HepG2 (cell line): ENCODE data around the gene SLC34A3. TPM values are rescaled to one million over a fixed set of nuclear protein-coding genes. Genes with fewer than 3 reads are reported as not detected.

Source experiments
- E2F1 ChIP-seq: sonication (generic); formaldehyde crosslinking; IDR thresholded peaks from 2 replicates; pipeline ENCODE4 v1.5.0; 2020; ENCODE audit warnings: missing genetic modification reagents
- EHMT2 ChIP-seq: fragments of 200-600 bp; sonication (generic); IDR thresholded peaks from 2 replicates; pipeline ENCODE4 v1.7.0; 2017; ENCODE audit warnings: antibody characterized with exemption, low read depth, low read length, borderline replicate concordance
- FOXO1 ChIP-seq: sonication (generic); formaldehyde crosslinking; IDR thresholded peaks from 2 replicates; pipeline ENCODE4 v1.4.0; 2020; ENCODE audit warnings: missing genetic modification reagents
- IKZF4 ChIP-seq: sonication (generic); formaldehyde crosslinking; IDR thresholded peaks from 2 replicates; pipeline ENCODE4 v1.5.1; 2020; ENCODE audit warnings: borderline replicate concordance, mild to moderate bottlenecking, low read depth, missing genetic modification reagents; ENCODE audit errors: not compliant biosample characterization
- KLF9 ChIP-seq: IDR thresholded peaks from 2 replicates; pipeline ENCODE4 v1.6.1; 2016; ENCODE audit warnings: low read depth
- MIER3 ChIP-seq: IDR thresholded peaks from 2 replicates; pipeline ENCODE4 v1.6.1; 2016; ENCODE audit warnings: missing compliant biosample characterization, borderline replicate concordance
- NCOA1 ChIP-seq: sonication (generic); formaldehyde crosslinking; IDR thresholded peaks from 2 replicates; pipeline ENCODE4 v1.9.0; 2021; ENCODE audit warnings: missing genetic modification reagents
- NFYC ChIP-seq: IDR thresholded peaks from 2 replicates; pipeline ENCODE4 v1.6.1; 2016; ENCODE audit warnings: missing genetic modification reagents, missing compliant biosample characterization
- PREB ChIP-seq: sonication (generic); formaldehyde crosslinking; IDR thresholded peaks from 2 replicates; pipeline ENCODE4 v1.4.0; 2020; ENCODE audit warnings: missing genetic modification reagents
- RAD21 ChIP-seq: fragments of 450-650 bp; formaldehyde crosslinking; IDR thresholded peaks from 2 replicates; pipeline ENCODE4 v1.5.0; 2020; ENCODE audit warnings: mild to moderate bottlenecking
- RNF2 ChIP-seq: fragments of 450-650 bp; conservative IDR thresholded peaks from 2 replicates; pipeline ENCODE4 v1.6.1; 2016; ENCODE audit warnings: low read depth
- SOX13 ChIP-seq, 3 experiments: fragments of 450-650 bp in 1 of 3; sonication (generic) in 1 of 3; formaldehyde crosslinking in 1 of 3; IDR thresholded peaks in 2 of 3; conservative IDR thresholded peaks in 1 of 3; 2 replicates each; pipeline versions ENCODE4 v1.5.0 to v1.6.1; 2016 to 2020; ENCODE audit warnings: antibody characterized with exemption in 1 of 3, mild to moderate bottlenecking in 1 of 3, missing compliant biosample characterization in 1 of 3, missing genetic modification reagents in 1 of 3, moderate library complexity in 1 of 3
- THAP11 ChIP-seq: IDR thresholded peaks from 2 replicates; pipeline ENCODE4 v1.6.1; 2016; ENCODE audit warnings: missing biosample characterization, missing genetic modification reagents
- THAP7 ChIP-seq: sonication (generic); formaldehyde crosslinking; IDR thresholded peaks from 2 replicates; pipeline ENCODE4 v1.8.1; 2023; ENCODE audit warnings: mild to moderate bottlenecking, missing genetic modification reagents
- ZMYM2 ChIP-seq: sonication (generic); formaldehyde crosslinking; IDR thresholded peaks from 2 replicates; pipeline ENCODE4 v1.8.0; 2022; ENCODE audit warnings: mild to moderate bottlenecking, missing genetic modification reagents
- ZNF274 ChIP-seq: sonication (generic); formaldehyde crosslinking; IDR thresholded peaks from 2 replicates; pipeline ENCODE4 v1.5.1; 2020; ENCODE audit warnings: mild to moderate bottlenecking, missing genetic modification reagents
- ZNF501 ChIP-seq: sonication (generic); formaldehyde crosslinking; IDR thresholded peaks from 2 replicates; pipeline ENCODE4 v1.5.1; 2020; ENCODE audit warnings: mild to moderate bottlenecking, moderate library complexity, missing genetic modification reagents
- ZNF556 ChIP-seq: sonication (generic); formaldehyde crosslinking; IDR thresholded peaks from 2 replicates; pipeline ENCODE4 v1.4.0; 2020; ENCODE audit warnings: mild to moderate bottlenecking, missing genetic modification reagents, borderline replicate concordance
- ZNF607 ChIP-seq: sonication (generic); formaldehyde crosslinking; IDR thresholded peaks from 2 replicates; pipeline ENCODE4 v1.5.1; 2020; ENCODE audit warnings: missing genetic modification reagents, mild to moderate bottlenecking, borderline replicate concordance
- ZNF737 ChIP-seq: sonication (generic); formaldehyde crosslinking; IDR thresholded peaks from 2 replicates; pipeline ENCODE4 v1.5.0; 2020; ENCODE audit warnings: missing genetic modification reagents, mild to moderate bottlenecking, borderline replicate concordance
- ZNF740 ChIP-seq: sonication (generic); formaldehyde crosslinking; IDR thresholded peaks from 2 replicates; pipeline ENCODE4 v1.4.0; 2020; ENCODE audit warnings: missing genetic modification reagents
- ZNF816 ChIP-seq: sonication (generic); formaldehyde crosslinking; IDR thresholded peaks from 2 replicates; pipeline ENCODE4 v1.8.0; 2022; ENCODE audit warnings: missing genetic modification reagents, mild to moderate bottlenecking, borderline replicate concordance
- polyA plus RNA-seq, 8 experiments: library from polyadenylated mRNA; depleted of rRNA in 3 of 8; stranded (reverse) in 7 of 8; unstranded in 1 of 8; fragments of >200 nt; fragmentation: Illumina TruSeq in 4 of 8; extraction: Trizol in 4 of 8; gene quantifications; 2 replicates each; pipeline versions ENCODE4 v1.2.1 to v1.2.3, GENCODE V29; 2011 to 2016; ENCODE audit warnings: low read depth in 4 of 8, missing spikeins in 1 of 8, mixed read lengths in 1 of 8; ENCODE audit not compliant: insufficient read depth in 1 of 8
- total RNA-seq, 5 experiments: library from RNA; depleted of rRNA; stranded (reverse); fragments of >200 nt; fragmentation: Illumina TruSeq; extraction: Trizol; gene quantifications; 2 replicates each; pipeline ENCODE4 v1.2.3, GENCODE V29; 2016; ENCODE audit warnings: low read depth in 1 of 5
- TF ChIP-seq, protein P1 (sequence below): IDR thresholded peaks from 2 replicates; pipeline ENCODE4 v1.6.1; 2012; ENCODE audit warnings: low read length, improper control_type of control experiment

Gene SLC34A3
- total and polyA plus RNA-seq, 2 of the 13 experiments (the other 11 are each of a cell fraction or from before 2014, with no cell fraction given): 0.07 to 1.0 TPM

DNA sequence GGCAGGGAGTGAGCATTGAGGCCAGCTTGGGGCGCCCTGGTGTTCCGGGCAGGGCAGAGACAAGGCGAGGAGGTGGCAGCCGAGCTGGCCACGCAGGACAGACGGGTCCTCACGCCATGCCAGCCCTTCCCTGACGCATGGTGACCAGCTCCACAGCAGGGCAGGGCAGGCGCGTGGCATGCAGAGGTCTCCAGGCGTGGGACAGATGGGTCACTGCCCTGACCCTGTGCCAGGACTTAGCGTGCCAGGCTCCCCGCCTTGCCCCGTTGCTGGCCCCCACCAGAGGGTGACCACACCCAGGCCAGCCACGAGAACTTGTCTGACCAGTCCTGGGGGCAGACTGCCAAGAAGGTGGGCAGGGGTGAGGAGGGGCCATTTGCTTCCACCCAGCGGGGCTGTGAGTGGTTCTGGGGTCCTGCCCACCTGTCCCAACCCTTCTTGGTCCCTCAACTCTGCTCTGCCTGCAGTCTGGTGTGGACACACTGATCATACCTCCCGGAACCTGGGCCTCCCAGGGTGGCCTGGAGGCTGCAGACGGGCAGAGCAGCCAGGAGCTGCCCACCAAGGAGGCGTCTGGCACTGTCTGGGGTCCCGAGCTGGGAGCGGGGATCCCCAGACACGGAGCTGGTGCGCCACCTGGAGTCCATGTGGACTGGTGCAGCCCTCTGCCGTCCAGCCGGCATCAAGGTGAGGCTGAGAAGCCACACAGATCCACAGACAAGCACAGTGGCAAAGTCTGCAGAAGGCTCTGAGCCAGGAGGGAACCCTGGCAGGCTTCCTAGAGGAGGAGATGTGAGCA, 3.4 kb upstream of the SLC34A3 start, which contains the start of gene RNF224 (continued):
- TF ChIP-seq E2F1 (CRISPR knock-in tag): no peak
- no peak for TF ChIP-seq ZNF737
- TF ChIP-seq ZNF556 (CRISPR knock-in tag): no peak
- no peak for TF ChIP-seq EHMT2
- TF ChIP-seq ZMYM2 (CRISPR knock-in tag): no peak
- no peak for TF ChIP-seq PREB (CRISPR knock-in tag)
- peak; percentile 43; the same call in 1 of the 2 replicates for TF ChIP-seq THAP11 (CRISPR knock-in tag)
- TF ChIP-seq NFYC: no peak
- TF ChIP-seq NCOA1: peak; percentile 90
- TF ChIP-seq THAP7 (CRISPR knock-in tag): no peak
- no peak for TF ChIP-seq KLF9 (CRISPR knock-in tag)
- no peak for TF ChIP-seq ZNF607 (CRISPR knock-in tag)
- TF ChIP-seq ZNF501 (CRISPR knock-in tag): no peak
- TF ChIP-seq, protein P1, sequence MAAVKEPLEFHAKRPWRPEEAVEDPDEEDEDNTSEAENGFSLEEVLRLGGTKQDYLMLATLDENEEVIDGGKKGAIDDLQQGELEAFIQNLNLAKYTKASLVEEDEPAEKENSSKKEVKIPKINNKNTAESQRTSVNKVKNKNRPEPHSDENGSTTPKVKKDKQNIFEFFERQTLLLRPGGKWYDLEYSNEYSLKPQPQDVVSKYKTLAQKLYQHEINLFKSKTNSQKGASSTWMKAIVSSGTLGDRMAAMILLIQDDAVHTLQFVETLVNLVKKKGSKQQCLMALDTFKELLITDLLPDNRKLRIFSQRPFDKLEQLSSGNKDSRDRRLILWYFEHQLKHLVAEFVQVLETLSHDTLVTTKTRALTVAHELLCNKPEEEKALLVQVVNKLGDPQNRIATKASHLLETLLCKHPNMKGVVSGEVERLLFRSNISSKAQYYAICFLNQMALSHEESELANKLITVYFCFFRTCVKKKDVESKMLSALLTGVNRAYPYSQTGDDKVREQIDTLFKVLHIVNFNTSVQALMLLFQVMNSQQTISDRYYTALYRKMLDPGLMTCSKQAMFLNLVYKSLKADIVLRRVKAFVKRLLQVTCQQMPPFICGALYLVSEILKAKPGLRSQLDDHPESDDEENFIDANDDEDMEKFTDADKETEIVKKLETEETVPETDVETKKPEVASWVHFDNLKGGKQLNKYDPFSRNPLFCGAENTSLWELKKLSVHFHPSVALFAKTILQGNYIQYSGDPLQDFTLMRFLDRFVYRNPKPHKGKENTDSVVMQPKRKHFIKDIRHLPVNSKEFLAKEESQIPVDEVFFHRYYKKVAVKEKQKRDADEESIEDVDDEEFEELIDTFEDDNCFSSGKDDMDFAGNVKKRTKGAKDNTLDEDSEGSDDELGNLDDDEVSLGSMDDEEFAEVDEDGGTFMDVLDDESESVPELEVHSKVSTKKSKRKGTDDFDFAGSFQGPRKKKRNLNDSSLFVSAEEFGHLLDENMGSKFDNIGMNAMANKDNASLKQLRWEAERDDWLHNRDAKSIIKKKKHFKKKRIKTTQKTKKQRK: no peak
- TF ChIP-seq SOX13 (IDR thresholded peaks at IDR 0.05): no peak
- TF ChIP-seq SOX13 (CRISPR knock-in tag; conservative IDR thresholded peaks at IDR 0.05 in 1 of 2, IDR thresholded peaks at IDR 0.05 in 1 of 2): no peak; a peak in 1 of 4 replicates
- TF ChIP-seq IKZF4 (CRISPR knock-in tag): peak; percentile 61
- no peak for TF ChIP-seq ZNF816 (CRISPR knock-in tag)
- TF ChIP-seq ZNF274 (CRISPR knock-in tag): 0 out of 2 replicates have a peak, but pooled peaks have one; percentile 27
- TF ChIP-seq FOXO1: peak; percentile 29; the same call in 1 of the 2 replicates
- no peak for TF ChIP-seq ZNF740
- 0 out of 2 replicates have a peak, but pooled peaks have one; percentile 59 for TF ChIP-seq MIER3
- no peak for TF ChIP-seq RNF2
- peak; percentile 95 for TF ChIP-seq RAD21
